ENCODE measurements around the gene TMEM256. TPM values are rescaled to one million over a fixed set of nuclear protein-coding genes. Genes with fewer than 3 reads are reported as not detected.

Gene TMEM256
- polyA plus RNA-seq, 2 of the 4 experiments (the other 2 are of a cell fraction), result 127 to 164 TPM

- TF ChIP-seq REST (IDR thresholded peaks at IDR 0.05), result no peak
These were observed 27.3 kb upstream of the TMEM256 start (continued) for GRCh38 chr17:7431231-7431630.

- no peak for TF ChIP-seq JUNB (IDR thresholded peaks at IDR 0.05)
- no peak for TF ChIP-seq USF2 (IDR thresholded peaks at IDR 0.05)
- no peak for TF ChIP-seq ATOH8 (CRISPR knock-in tag; IDR thresholded peaks at IDR 0.05; ENCODE audit: low read depth)
- no peak for TF ChIP-seq FOXS1 (CRISPR knock-in tag; IDR thresholded peaks at IDR 0.05)
- TF ChIP-seq CEBPB (IDR thresholded peaks at IDR 0.05), result no peak
- no peak for TF ChIP-seq KDM5A (IDR thresholded peaks at IDR 0.05)
- TF ChIP-seq HDAC2 (IDR thresholded peaks at IDR 0.05), result no peak
- no peak for TF ChIP-seq MAZ (IDR thresholded peaks at IDR 0.05; ENCODE audit: borderline replicate concordance, low read depth, low read length)
- TF ChIP-seq HOXB5 (CRISPR knock-in tag; IDR thresholded peaks at IDR 0.05), result no peak
- TF ChIP-seq POLR2AphosphoS2 (conservative IDR thresholded peaks at IDR 0.05; ENCODE audit: low read length), result no peak
- TF ChIP-seq PHF8 (IDR thresholded peaks at IDR 0.05; ENCODE audit: borderline replicate concordance, low read depth), result no peak
- TF ChIP-seq CBX8 (IDR thresholded peaks at IDR 0.05), result no peak
- TF ChIP-seq RAD21 (conservative IDR thresholded peaks at IDR 0.05 in 1 of 2, IDR thresholded peaks at IDR 0.05 in 1 of 2), result no peak
- no peak for TF ChIP-seq RFX5 (IDR thresholded peaks at IDR 0.05)
- no peak for TF ChIP-seq CBX2 (IDR thresholded peaks at IDR 0.05; ENCODE audit: borderline replicate concordance, low read depth)
- no peak for TF ChIP-seq BHLHE40 (IDR thresholded peaks at IDR 0.05; ENCODE audit: low read depth, low read length)
- TF ChIP-seq SMC3 (IDR thresholded peaks at IDR 0.05), result no peak
- TF ChIP-seq MAFK (IDR thresholded peaks at IDR 0.05; ENCODE audit: partially characterized antibody), result no peak
- TF ChIP-seq CTCF (IDR thresholded peaks at IDR 0.05), result no peak
- 79% methylated on average over 7 of the region's 10 CpGs for WGBS (ENCODE audit: missing lambda C conversion rate)
- no peaks in the 10 kb centered on the region for H3K9me3 ChIP-seq
- no peak overlapping the region for H3K27ac ChIP-seq
- ChIA-PET POLR2A (interaction anchor here (1.0 kb wide), 1 partner anchor 9 kb away, joined by 3 read pairs; no protein-coding TSS in a partner anchor), CTCF (interaction anchor here (1.0 to 17.0 kb wide), 3 partner anchors 10 to 75 kb away, joined by 3 to 232 read pairs (median 18); partner anchors contain the start of genes KCTD11, SPEM1 and TMEM95)
- no peak for ATAC-seq
- DNase-seq (ENCODE audit: low read depth in 1 of 2, low spot score in 1 of 2), result no peak
- FAIRE-seq, result no peak
- H3K4me2 ChIP-seq, result no peak overlapping the region
- no peaks in the 10 kb centered on the region for H3K4me1 ChIP-seq
- no peak overlapping the region for H3K4me3 ChIP-seq
These were observed 25.8 kb upstream of the TMEM256 start for GRCh38 chr17:7429722-7430121.
